Mesendoderm (in vitro differentiated cells): ENCODE data around the gene C21orf91.

Experiments
- DNase-seq: peaks from one replicate; pipeline ENCODE4 v3.0.0; 2013
- H2AK5ac ChIP-seq: 2 replicates; pipeline ENCODE4 v1.6.1; 2013; ENCODE audit warnings: low read length, inconsistent platforms
- H2BK120ac ChIP-seq: 2 replicates; pipeline ENCODE4 v1.6.1; 2013; ENCODE audit warnings: low read depth, mild to moderate bottlenecking, low read length, moderate library complexity, mixed read lengths
- H2BK15ac ChIP-seq: replicated peaks from 2 replicates; pipeline ENCODE4 v1.6.1; 2013; ENCODE audit warnings: low read depth, mild to moderate bottlenecking, moderate library complexity
- H2BK5ac ChIP-seq: 2 replicates; pipeline ENCODE4 v1.6.1; 2013; ENCODE audit warnings: low read length, inconsistent platforms
- H3K18ac ChIP-seq: 2 replicates; pipeline ENCODE4 v1.6.1; 2013; ENCODE audit warnings: mild to moderate bottlenecking, low read length, mixed read lengths
- H3K23ac ChIP-seq: one replicate; pipeline ENCODE4 v1.6.1; 2013; ENCODE audit warnings: low read length
- H3K27ac ChIP-seq: 2 replicates; pipeline ENCODE4 v1.5.1; 2013; ENCODE audit warnings: low read depth, mild to moderate bottlenecking, inconsistent platforms, low read length, moderate library complexity
- H3K27me3 ChIP-seq: 2 replicates; pipeline ENCODE4 v1.6.1; 2013; ENCODE audit warnings: low read length, control low read depth, mild to moderate bottlenecking, inconsistent platforms; ENCODE audit not compliant: insufficient read depth, poor library complexity
- H3K36me3 ChIP-seq: 2 replicates; pipeline ENCODE4 v1.6.1; 2013; ENCODE audit warnings: low read length, inconsistent platforms; ENCODE audit not compliant: control insufficient read depth, insufficient read depth
- H3K4ac ChIP-seq: one replicate; pipeline ENCODE4 v1.6.1; 2013; ENCODE audit warnings: low read depth, mild to moderate bottlenecking, low read length, moderate library complexity
- H3K4me1 ChIP-seq: 2 replicates; pipeline ENCODE4 v1.6.1; 2013; ENCODE audit warnings: low read depth, low read length, inconsistent platforms; ENCODE audit not compliant: control insufficient read depth
- H3K4me2 ChIP-seq: 2 replicates; pipeline ENCODE4 v1.6.1; 2013; ENCODE audit warnings: low read length
- H3K4me3 ChIP-seq: 2 replicates; pipeline ENCODE4 v1.5.1; 2013; ENCODE audit warnings: mild to moderate bottlenecking, low read length
- H3K56ac ChIP-seq: one replicate; pipeline ENCODE4 v1.6.1; 2013; ENCODE audit warnings: low read length
- H3K79me1 ChIP-seq: 2 replicates; pipeline ENCODE4 v1.6.1; 2013; ENCODE audit warnings: low read length, inconsistent platforms
- H3K79me2 ChIP-seq: 2 replicates; pipeline ENCODE4 v1.6.1; 2013; ENCODE audit warnings: mild to moderate bottlenecking, low read length; ENCODE audit not compliant: control insufficient read depth, insufficient read depth
- H3K9ac ChIP-seq: 2 replicates; pipeline ENCODE4 v1.6.1; 2013; ENCODE audit warnings: low read length, inconsistent platforms
- H4K5ac ChIP-seq: one replicate; pipeline ENCODE4 v1.6.1; 2013; ENCODE audit warnings: low read length
- H4K8ac ChIP-seq: one replicate; pipeline ENCODE4 v1.6.1; 2013; ENCODE audit warnings: low read depth, mild to moderate bottlenecking, control low read depth, low read length, moderate library complexity
- WGBS: extraction: QIAGEN DNeasy Blood & Tissue Kit; methylation state at CpG from one replicate; pipeline ENCODE4 v1.1.7; 2013; ENCODE audit warnings: low lambda C conversion rate, missing lambda C conversion rate; ENCODE audit not compliant: insufficient coverage; ENCODE audit errors: extremely low coverage; 5-methylcytosine and 5-hydroxymethylcytosine counted together

The C21orf91 gene

DNA sequence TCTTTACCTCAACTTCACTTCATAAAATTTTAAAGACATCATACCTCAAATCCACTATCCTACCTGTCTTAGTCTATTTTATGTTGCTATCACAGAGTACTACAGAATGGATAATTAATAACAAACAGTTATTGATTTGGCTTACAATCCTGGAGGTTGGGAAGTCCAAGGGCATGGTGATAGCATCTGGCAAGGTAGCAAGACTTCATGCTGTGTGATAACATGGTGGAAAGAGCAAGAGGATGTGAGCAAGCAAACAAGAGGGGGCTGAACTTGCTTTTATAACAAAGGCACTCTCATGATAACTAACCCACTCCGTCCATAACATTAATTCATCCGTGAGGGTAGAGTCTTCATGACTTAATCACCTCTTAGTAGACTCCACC lies 33.8 kb downstream of the C21orf91 start:
- WGBS, result no CpG with 5 or more reads among the region's 2 CpGs
- Histone ChIP-seq H3K79me2 (no peaks in the 10 kb centered on the region), H4K5ac (no peak overlapping the region)

DNA sequence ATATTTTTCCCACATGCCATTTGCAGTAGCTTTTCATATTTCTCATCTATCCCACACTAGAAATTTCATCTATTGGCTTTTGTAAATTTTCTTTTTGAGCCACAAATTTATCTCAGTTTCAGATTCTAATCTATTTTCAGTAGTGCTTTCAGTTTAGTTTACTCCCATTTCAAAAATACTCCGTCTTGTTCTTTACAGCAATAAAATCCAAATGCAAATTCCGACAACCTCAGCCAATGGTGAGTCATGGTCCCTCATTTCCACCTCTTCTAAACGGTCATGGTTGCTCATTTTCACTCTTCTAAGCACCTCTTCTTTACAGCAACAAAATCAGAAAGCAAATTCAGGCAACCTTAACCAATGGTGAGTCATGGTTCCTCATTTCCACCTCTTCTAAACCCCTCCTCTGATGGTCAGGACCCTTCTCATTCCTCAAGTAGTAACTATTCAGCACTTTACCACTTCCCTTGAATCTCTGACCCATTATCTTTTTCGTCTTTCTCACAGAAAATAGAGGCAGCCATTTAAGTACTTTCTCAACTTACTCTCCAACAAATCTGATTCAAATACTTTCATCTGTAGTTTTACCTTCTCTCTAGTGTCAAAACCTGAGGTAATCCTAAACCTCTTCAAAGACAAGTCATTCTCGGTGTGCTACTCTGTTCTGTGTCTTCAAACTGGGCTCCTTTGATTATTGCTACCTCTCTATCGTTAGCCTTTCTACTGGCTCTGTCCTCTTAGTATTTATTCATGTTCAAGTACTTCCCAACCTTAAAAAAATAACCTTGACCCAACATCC lies 34.4 kb downstream of the C21orf91 start:
- no peak overlapping the region for H3K27ac ChIP-seq
- H3K4ac ChIP-seq, result no peak overlapping the region
- no peaks in the 10 kb centered on the region for H3K79me1 ChIP-seq
- H3K36me3 ChIP-seq, result peaks cover 4% of the 10 kb centered on the region
- no peak overlapping the region for H3K4me3 ChIP-seq
- no peaks in the 10 kb centered on the region for H3K27me3 ChIP-seq
- no peak overlapping the region for H2BK5ac ChIP-seq
- DNase-seq, result no peak
- no CpG with 5 or more reads among the region's 6 CpGs for WGBS
- H2BK120ac ChIP-seq, result no peak overlapping the region
- no peak overlapping the region for H3K4me2 ChIP-seq
- no peak overlapping the region for H3K56ac ChIP-seq
- H4K8ac ChIP-seq, result no peak overlapping the region
- H3K79me2 ChIP-seq, result no peaks in the 10 kb centered on the region
- H3K18ac ChIP-seq, result no peak overlapping the region
- no peaks in the 10 kb centered on the region for H3K4me1 ChIP-seq
- no peak overlapping the region for H3K23ac ChIP-seq
- H4K5ac ChIP-seq, result no peak overlapping the region
- H2BK15ac ChIP-seq, result no peak overlapping the region
- H3K9ac ChIP-seq, result no peak overlapping the region
- H2AK5ac ChIP-seq, result no peak overlapping the region

More for the DNA sequence above, 33.8 kb downstream of the C21orf91 start:
- no peak overlapping the region for H2BK15ac ChIP-seq
- no peak overlapping the region for H3K56ac ChIP-seq
- H2BK5ac ChIP-seq, result no peak overlapping the region
- H2BK120ac ChIP-seq, result no peak overlapping the region
- H3K18ac ChIP-seq, result no peak overlapping the region
- H3K23ac ChIP-seq, result no peak overlapping the region
- no peak overlapping the region for H3K4me2 ChIP-seq
- no peak overlapping the region for H3K4ac ChIP-seq
- H3K27ac ChIP-seq, result no peak overlapping the region
- H2AK5ac ChIP-seq, result no peak overlapping the region
- DNase-seq, result no peak
- peaks cover 4% of the 10 kb centered on the region for H3K36me3 ChIP-seq
- H4K8ac ChIP-seq, result no peak overlapping the region
- H3K4me3 ChIP-seq, result no peak overlapping the region
- H3K9ac ChIP-seq, result no peak overlapping the region
- H3K27me3 ChIP-seq, result no peaks in the 10 kb centered on the region
- no peaks in the 10 kb centered on the region for H3K4me1 ChIP-seq
- no peaks in the 10 kb centered on the region for H3K79me1 ChIP-seq

DNA sequence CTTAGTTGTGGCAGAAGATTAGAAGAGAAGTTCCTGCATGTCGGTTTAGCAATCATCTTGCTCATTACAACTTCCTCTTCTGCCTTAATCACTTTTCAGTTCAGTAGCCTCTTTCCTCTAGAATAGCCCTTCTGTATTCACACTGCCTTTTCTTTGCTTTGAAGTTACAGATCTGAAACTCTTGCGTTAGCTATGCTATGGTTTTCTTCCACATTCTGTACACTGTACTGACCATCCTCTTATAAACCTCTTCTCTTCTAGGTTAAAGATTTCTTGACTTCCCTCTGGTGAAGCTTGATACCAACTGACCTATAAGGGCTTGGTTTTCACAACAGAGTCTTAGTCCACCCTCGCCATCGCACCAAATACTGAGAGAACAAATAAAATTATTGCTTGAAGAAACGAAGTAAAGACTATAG lies 35.0 kb downstream of the C21orf91 start:
- no peak overlapping the region for H3K4me2 ChIP-seq
- peaks cover 4% of the 10 kb centered on the region for H3K36me3 ChIP-seq
- no peak overlapping the region for H3K9ac ChIP-seq
- no peak for DNase-seq
- H4K8ac ChIP-seq, result no peak overlapping the region
- H3K4me1 ChIP-seq, result no peaks in the 10 kb centered on the region
- no CpG with 5 or more reads among the region's 5 CpGs for WGBS
- H2BK15ac ChIP-seq, result no peak overlapping the region
- no peak overlapping the region for H2BK5ac ChIP-seq
- no peaks in the 10 kb centered on the region for H3K79me2 ChIP-seq
- no peak overlapping the region for H4K5ac ChIP-seq
- H3K18ac ChIP-seq, result no peak overlapping the region
- H3K56ac ChIP-seq, result no peak overlapping the region
- no peak overlapping the region for H3K23ac ChIP-seq
- no peak overlapping the region for H3K4me3 ChIP-seq
- no peak overlapping the region for H2AK5ac ChIP-seq
- H3K79me1 ChIP-seq, result no peaks in the 10 kb centered on the region
- H3K4ac ChIP-seq, result no peak overlapping the region
- H3K27me3 ChIP-seq, result no peaks in the 10 kb centered on the region
- H3K27ac ChIP-seq, result no peak overlapping the region
- no peak overlapping the region for H2BK120ac ChIP-seq

DNA sequence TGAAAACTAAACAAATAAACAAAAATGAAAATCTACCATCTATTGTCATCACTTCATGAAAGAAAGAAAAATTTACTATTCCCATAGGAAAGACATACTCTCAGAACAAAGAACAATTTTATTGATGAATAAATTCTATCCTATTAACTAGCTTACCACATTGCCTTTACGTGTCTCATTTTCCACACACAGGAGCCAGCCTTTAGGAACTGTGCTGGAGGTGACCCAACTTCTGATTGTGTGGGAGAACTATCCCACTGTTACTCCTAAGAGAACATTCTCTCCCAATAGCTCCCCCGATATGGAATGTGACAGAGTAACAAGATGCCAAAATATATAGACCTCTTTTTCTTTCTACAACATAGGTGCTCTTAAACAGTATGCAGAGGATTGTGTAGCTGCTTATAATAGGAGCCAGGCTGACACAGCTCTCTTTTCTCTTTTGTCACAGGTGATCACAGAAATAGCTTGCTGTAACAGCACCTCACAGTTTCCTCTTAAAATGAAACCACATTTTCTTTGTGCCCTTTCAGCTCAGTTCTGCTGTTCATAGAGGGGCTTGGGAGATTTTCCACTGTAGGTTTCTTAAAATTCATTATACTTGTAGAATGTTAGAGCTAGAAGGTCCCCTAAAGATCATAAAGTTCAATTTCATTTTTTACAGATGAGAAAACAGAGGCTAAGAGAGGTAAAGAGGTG lies 35.5 kb downstream of the C21orf91 start:
- H3K27ac ChIP-seq, result no peak overlapping the region
- H3K27me3 ChIP-seq, result no peaks in the 10 kb centered on the region

DNA sequence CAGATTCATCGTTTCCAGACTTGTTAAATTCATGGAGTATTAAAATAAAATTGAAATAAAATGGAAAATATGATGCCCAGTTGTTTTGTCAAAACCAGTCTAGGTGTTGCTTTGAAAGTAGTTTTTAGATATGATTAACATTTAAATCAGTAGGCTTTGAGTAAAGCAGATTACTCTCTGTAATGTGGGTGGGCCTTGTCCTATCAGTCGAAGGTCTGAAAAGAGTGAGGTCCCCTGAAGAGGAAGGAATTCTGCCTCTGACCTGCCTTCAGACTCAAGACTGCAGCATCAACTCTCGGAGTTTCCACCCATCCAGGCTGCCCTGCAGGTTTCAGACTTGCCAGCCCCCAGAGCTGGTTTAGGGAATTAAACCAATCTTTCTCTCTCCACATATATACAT lies 36.2 kb downstream of the C21orf91 start:
- no peaks in the 10 kb centered on the region for H3K4me1 ChIP-seq
- no peak overlapping the region for H3K18ac ChIP-seq
- no peak overlapping the region for H3K27ac ChIP-seq
- no peak overlapping the region for H3K9ac ChIP-seq
- H3K79me2 ChIP-seq, result no peaks in the 10 kb centered on the region
- no peaks in the 10 kb centered on the region for H3K27me3 ChIP-seq
- no peak overlapping the region for H2BK15ac ChIP-seq
- no peak overlapping the region for H2AK5ac ChIP-seq
- H3K79me1 ChIP-seq, result no peaks in the 10 kb centered on the region
- H3K23ac ChIP-seq, result no peak overlapping the region
- H4K5ac ChIP-seq, result no peak overlapping the region
- no peak overlapping the region for H2BK120ac ChIP-seq
- H3K4me3 ChIP-seq, result no peak overlapping the region
- no peak overlapping the region for H2BK5ac ChIP-seq
- no peak overlapping the region for H3K4ac ChIP-seq
- H3K36me3 ChIP-seq, result peaks cover 4% of the 10 kb centered on the region
- no peak overlapping the region for H3K56ac ChIP-seq
- no peak overlapping the region for H4K8ac ChIP-seq
- DNase-seq, result no peak
- no peak overlapping the region for H3K4me2 ChIP-seq
- WGBS, result no CpG with 5 or more reads among the region's 3 CpGs

More for the DNA sequence above, 35.5 kb downstream of the C21orf91 start:
- Histone ChIP-seq H4K5ac (no peak overlapping the region), H3K4me2 (no peak overlapping the region), H2BK5ac (no peak overlapping the region), H3K79me1 (no peaks in the 10 kb centered on the region), H3K18ac (no peak overlapping the region), H4K8ac (no peak overlapping the region), H2BK15ac (no peak overlapping the region), H3K23ac (no peak overlapping the region), H2BK120ac (no peak overlapping the region), H3K9ac (no peak overlapping the region), H3K56ac (no peak overlapping the region), H3K4ac (no peak overlapping the region), H3K79me2 (no peaks in the 10 kb centered on the region), H3K4me3 (no peak overlapping the region), H3K4me1 (no peaks in the 10 kb centered on the region), H3K36me3 (peaks cover 4% of the 10 kb centered on the region), H2AK5ac (no peak overlapping the region)
- no peak for DNase-seq
- WGBS, result no CpG with 5 or more reads among the region's 2 CpGs
